GM12801 (cell line): ENCODE measurements around the gene DNAJB8.

Experiments
- TF ChIP-seq, protein P1 (sequence below): IDR thresholded peaks from one replicate; pipeline ENCODE4 v1.5.1; 2011; ENCODE audit warnings: control low read depth; ENCODE audit not compliant: insufficient read length; ENCODE audit errors: extremely low read depth

The DNAJB8 gene

DNA sequence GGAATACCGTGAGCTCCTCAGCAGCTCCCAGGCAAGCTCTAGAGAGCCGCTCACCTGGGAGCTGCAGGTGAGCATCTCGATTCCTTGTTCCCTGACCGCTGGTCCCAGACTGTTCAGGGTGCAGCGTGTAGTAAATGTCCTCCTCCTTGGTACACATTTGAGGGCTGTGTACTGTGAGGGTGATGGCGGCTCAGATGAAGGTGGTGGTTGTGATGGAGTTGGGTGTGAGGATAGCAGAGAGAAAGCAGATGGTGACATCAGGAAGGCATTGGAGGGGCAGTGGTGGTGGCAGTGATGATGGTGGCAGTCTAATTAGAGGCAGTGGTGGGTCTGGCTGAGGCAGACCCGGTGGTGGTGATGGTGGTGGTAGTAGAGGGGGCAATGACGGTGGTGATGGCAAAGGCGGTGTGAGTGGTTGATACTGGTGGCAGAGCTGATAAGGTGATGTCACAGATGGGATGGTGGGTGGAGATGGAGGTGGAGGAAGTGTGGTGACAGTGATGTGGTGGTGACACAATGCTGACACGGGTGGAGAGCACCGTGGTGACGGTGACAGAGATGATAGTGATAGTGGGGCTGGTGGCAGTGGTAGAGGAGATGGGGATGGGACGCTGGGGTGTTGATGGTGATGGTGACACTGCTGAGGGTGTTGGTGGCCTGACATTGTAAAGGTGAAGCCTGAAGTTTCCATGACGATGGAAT, at the start of gene DNAJB8:
Gene DNAJB8, minus strand, starts transcription at position 51 of the 702 bp plus-strand sequence. CDS start 3,645 bp downstream, outside the sequence.
- TF ChIP-seq, protein P1, sequence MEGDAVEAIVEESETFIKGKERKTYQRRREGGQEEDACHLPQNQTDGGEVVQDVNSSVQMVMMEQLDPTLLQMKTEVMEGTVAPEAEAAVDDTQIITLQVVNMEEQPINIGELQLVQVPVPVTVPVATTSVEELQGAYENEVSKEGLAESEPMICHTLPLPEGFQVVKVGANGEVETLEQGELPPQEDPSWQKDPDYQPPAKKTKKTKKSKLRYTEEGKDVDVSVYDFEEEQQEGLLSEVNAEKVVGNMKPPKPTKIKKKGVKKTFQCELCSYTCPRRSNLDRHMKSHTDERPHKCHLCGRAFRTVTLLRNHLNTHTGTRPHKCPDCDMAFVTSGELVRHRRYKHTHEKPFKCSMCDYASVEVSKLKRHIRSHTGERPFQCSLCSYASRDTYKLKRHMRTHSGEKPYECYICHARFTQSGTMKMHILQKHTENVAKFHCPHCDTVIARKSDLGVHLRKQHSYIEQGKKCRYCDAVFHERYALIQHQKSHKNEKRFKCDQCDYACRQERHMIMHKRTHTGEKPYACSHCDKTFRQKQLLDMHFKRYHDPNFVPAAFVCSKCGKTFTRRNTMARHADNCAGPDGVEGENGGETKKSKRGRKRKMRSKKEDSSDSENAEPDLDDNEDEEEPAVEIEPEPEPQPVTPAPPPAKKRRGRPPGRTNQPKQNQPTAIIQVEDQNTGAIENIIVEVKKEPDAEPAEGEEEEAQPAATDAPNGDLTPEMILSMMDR = no peak

DNA sequence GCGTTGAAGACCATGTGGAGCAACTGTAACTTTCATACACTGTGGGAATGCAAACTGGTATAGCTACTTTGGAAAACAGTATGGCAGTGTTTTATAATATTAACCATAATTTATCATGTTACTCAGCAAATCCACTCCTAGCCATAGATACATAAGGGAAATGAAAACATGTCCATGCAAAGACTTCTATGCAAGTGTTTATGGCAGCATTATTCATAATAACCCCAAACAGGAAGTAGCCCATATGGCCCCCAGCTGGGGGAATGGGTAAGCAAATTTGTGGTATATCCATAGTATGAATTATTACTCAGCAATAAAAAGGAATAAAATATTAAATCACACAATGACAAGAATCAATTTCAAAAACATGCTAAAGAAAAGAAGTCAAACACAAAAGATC, 49.3 kb upstream of the DNAJB8 start:
- TF ChIP-seq, protein P1 = no peak

DNA sequence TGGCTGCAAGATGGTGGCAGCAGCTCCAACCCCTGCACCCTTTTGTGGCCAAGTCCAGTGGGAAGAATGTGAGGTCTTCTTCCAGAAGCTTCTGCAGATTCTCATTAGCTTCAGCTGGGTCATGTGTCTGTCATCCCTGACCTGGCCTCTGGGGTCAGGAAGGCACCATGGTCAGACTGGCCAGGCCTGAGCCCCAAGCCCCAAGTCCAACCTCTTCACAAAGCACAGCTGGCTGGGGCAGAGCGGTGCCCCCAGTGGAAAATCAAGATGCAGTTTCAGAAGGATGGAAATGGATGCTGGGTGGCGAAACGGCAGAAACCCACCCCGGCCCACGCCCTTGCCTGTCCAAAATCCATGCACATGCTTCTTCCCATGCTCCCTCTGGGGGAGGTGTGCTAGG, 42.2 kb upstream of the DNAJB8 start:
- TF ChIP-seq, protein P1 = no peak

DNA sequence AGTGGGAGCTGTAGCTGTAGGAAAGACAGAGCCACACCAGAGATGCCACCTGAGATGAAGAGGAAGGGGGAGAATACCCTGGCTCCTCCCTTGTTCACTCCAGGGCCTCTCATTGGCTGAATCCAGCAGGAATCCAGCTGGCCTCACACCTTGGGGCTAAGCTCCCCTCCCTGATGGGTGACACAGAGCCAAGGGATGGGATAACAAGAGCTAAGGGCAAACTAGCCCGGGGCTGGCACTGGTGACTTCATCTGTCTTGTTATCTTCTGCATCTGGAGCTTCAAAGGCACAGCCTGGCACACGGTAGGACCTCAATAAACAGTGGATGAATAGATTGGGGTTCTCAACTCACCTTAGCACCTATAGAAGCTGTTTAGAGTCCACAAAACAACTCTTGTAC, 40.1 kb upstream of the DNAJB8 start:
- TF ChIP-seq, protein P1 = no peak

DNA sequence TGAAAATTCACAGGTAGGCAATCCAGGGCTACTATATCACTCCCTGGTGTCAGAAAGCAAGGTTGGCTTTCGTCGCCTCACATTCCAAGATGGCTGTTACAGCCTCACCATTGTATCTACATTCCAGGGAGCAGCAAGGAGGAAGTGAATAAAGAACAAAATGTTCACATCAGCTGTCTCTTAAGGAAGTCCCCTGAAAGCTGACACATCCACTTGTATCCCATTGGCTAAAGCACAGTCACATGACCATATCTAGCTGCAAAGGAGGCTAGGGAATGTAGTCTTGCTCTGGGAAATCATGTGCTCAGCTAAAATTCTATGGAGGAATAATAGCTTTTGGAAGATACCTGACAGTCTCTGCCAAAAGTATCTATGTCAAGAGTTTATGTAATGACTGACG, 39.1 kb upstream of the DNAJB8 start:
- TF ChIP-seq, protein P1 = no peak

DNA sequence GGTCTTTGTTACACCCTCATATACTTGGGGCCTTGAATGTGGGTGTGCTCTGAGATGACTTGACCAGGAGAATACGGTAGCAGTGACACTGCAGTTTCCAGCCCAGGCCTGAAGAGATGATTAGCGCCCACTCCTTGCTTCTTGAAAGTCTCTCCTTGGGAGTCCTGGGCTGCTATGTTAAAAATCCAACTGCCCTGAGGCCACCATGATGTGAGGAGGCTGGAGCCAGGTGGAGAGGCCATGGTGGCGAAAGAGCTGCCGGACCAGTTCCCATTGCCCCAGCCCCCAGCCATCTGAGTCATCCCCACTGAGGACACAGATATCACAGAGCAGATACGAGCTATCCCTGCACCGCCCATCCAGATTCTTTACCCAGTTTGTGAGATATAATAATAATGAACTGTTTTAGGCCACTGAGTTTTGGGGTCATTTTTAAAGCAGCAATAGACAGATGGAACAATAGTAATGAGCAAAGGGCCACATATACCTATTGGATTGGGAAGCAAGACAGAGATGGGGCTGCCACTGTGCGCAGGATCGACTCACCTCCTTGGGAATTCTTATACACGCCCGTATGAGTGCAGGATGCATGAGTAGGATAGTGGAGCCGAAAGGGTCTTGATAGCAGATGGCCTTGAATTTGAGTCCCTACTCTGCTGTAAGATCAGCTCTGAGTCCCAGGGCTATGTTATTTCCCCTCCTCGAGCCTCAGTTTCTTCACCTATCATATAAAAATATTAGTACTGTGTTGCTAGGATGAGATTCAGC, 38.5 kb upstream of the DNAJB8 start:
- TF ChIP-seq, protein P1 = no peak

DNA sequence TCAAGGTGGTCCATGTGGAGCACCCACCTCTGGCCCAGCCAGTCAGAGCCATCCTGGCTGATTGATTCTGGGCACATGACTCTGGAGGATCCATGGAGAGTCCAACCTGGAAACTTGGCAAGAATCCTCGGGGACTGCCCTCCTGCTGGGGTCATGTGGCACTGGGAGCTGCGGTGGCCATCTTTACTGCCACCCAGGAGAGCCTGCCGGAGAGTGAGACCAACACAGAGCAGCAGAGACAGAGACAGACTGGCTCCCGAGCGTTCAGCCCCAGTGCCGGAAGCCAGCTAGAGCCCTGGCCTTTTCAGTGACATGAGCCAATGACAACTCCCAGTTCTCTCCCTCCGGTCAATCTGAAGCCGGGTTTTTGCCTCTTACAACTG, 37.8 kb upstream of the DNAJB8 start:
- TF ChIP-seq, protein P1 = no peak
